Left hindlimb (tissue), 1 donor: ENCODE measurements around the gene SIMC1.
"Not testable (repeated sequence)": the region's sequence is repeated elsewhere in the genome, so short reads cannot be mapped to it uniquely, and the experiment has no call there.

Experiments
- DNase-seq: peaks from one replicate; pipeline ENCODE4 v3.0.0-alpha.2; 2018

Gene SIMC1

GRCh38 chr5:176237971-176238644 is at the start of gene SIMC1:
Gene SIMC1 (plus strand): TSS chr5:176238424. CDS start chr5:176238509, 85 bp downstream.
- peak; percentile 36 for DNase-seq

DNA sequence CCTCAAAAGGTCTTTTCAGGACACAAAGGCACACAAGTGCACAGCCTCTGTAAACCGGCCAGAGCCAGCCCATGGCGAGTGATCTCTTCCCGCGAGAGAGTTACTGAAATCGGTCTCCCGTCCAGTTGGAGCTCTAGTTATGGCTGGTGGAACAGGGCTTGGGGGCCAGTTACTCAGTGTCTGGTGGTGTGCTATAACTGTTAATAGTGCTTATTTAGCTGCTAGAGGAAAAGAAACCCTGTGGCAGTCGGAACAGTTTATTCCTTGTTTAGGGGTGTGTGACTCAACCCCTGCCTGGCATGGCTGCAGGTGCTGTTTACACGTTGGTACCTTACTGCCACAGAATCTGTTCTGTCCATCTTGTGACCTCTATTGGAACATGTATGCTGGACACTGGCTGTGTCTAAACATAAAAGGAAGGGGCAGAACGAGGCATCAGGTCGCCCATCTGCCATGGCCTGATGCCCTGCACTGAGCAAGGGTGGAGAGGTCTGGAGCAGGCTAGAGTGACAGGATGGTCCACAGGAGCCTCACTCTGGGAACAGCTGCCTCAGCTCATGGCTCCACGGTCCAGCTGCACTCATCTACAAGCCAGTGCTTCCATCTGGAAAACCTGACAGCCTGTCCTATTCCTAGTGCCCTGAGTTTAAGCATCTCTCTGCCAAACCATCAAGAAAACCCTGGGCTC is 49.6 kb upstream of the SIMC1 start:
- DNase-seq = no peak

DNA sequence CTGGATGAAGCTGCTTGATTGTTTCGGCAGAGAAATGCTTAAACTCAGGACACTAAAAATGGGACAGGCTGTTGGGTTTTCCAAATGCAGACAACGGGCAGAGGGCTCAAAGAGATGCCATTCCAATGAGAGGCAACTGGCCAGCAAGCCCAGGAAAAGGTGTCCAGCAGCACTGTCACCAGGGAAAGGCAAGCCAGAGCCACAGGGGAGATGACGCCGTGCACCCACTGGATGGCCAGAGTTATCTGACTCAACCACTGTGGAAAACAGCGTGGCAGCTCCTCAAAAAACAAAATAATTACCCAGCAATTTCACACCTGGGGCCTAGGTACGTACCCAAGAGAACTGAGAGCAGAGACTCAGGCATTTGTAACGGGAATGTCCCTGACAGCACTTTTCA is 48.4 kb upstream of the SIMC1 start:
- DNase-seq = no peak

GRCh38 chr5:176190886-176191755 is 47.1 kb upstream of the SIMC1 start:
- no peak for DNase-seq

DNA sequence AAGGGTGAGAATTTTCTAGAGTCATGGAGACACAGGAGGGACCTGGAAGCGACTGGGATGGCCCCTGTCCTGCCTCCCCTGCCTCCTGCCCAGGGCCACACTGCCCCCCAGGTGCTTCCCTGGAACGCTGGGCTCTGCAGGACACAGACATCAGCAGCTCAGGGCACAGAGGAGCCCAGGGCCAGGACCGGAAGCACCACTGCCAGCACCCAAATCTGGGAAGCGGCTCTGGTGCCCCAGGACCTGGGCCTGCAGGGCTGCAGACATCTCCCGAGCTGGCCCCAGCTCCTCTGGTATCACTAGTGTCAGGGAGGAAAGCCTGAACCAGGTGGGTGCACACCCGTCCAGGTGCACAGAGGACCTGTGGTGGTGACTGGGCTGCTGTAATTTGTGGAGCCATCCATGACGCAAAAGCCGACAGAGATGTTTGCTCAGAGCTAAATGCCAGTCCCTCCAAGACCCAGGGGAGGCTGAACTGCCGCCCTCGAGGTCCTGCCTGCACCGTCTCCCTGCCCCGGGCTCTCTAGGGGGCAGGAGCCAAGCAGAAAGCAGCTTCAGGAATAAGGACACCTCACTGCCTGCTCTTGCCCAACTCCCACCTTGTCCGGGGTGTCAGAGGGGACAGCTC is 46.0 kb upstream of the SIMC1 start:
- no peak for DNase-seq

GRCh38 chr5:176192722-176193117 is 45.5 kb upstream of the SIMC1 start:
- DNase-seq = not testable (repeated sequence)

GRCh38 chr5:176193636-176194035 is 44.6 kb upstream of the SIMC1 start:
- DNase-seq = not testable (repeated sequence)

DNA sequence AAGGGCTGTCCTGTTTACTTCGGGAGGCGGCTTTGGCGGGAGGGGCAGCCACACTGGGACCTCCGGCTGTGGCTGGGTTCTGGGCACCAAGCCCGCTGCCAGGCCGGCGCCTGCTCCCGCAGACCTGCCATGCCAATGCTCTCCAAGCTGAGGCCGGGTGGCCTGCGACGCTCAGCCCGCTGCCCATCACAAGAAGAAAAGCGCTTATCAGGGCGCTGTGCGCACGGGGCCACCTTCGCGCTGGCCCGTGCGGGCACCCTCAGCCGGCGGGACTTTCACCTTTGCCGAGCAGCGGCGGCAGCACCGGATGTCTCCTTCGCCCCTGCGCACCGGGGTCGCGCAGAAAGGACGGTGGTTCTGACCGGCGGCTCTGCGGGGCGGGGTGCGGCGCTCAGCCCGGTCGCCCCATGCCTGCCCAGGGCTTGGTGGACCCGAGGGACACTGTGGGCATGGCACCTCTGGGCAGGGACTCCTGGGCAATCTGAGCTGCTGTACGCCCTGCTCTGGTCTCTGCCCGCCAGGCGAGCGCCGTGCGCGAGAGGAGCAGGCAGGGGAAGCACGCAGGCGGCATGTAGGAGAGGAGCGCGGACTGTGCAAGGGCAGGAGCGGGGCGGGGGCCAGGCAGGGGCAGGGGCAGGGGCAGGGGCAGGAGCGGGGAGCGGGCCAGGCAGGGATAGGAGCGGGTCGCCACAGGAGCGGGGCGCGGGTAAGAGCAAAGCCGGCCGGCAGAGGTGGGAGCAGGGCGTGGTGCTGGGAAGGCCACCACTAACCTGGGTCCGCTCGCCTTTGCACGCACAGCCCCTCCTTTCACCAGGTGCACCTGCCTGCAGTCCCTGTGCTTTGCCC is 43.8 kb upstream of the SIMC1 start:
- DNase-seq = not testable (repeated sequence)

DNA sequence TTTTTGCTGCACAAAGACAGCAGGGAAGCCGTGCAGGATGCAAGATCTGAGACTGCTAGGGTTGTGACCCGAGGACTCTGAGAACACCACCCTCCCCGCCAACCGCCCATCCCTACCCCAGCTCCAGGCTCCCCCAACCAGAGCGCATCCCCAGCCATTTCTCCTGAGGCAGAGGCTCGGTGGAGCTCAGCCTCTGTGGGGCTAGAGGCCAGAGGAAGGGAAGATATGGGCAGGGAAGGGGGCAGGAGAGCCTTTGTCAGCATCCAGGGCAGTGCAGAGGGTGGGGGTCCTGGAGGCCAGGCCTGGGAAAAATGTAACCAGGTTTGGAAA is 43.2 kb upstream of the SIMC1 start:
- not testable (repeated sequence) for DNase-seq

DNA sequence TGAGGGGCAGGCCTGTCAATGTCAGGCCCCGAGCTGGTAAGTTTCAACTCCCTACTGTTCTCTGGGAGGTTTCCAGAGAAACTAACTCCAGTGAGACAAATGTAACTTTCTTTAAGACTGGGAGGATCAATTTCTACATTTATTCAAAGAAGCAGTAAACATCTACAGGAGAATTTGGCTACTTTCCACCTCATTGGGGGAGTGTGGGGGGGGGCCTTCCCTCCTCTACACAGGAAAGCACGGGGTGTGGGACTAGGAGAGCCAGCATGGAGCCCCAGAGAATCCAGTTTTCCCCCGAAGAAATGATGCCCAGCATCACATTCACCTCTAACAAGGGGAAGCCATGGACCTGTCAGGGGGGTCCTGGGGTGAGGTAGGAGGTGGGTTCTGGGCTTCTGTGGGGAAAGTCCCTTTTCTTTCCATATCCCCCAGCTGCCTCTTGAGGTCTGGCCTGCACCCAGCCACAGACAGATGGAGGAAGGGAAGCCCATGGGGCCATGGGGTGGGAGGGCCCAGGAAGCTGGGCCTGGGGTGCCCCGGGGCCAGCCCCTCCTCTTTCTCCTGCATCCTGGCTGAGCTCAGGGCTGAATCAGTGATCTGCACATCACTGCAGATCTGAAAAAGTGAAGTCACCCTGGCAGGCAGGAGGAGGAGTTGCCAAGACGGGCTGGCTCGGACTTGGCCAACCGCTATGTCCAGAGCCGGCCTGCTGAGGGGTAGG is 42.6 kb upstream of the SIMC1 start:
- DNase-seq = not testable (repeated sequence)

- DNase-seq = not testable (repeated sequence)
Observed at GRCh38 chr5:176196781-176197180, 41.4 kb upstream of the SIMC1 start.

- DNase-seq = not testable (repeated sequence)
Observed at GRCh38 chr5:176197234-176197858, 40.9 kb upstream of the SIMC1 start.

DNA sequence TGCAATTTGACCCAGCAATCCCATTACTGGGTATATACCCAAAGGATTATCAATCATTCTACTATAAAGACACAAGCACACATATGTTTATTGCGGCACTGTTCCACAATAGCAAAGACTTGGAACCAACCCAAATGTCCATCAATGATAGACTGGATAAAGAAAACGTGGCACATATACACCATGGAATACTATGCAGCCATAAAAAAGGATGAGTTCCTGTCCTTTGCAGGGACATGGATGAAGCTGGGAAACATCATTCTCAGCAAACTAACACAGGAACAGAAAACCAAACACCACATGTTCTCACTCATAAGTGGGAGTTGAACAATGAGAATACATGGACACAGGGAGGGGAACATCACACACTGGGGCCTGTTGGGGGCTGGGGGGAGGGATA is 39.9 kb upstream of the SIMC1 start:
- not testable (repeated sequence) for DNase-seq

- not testable (repeated sequence) for DNase-seq
Observed at GRCh38 chr5:176198991-176199733, 39.1 kb upstream of the SIMC1 start.

DNA sequence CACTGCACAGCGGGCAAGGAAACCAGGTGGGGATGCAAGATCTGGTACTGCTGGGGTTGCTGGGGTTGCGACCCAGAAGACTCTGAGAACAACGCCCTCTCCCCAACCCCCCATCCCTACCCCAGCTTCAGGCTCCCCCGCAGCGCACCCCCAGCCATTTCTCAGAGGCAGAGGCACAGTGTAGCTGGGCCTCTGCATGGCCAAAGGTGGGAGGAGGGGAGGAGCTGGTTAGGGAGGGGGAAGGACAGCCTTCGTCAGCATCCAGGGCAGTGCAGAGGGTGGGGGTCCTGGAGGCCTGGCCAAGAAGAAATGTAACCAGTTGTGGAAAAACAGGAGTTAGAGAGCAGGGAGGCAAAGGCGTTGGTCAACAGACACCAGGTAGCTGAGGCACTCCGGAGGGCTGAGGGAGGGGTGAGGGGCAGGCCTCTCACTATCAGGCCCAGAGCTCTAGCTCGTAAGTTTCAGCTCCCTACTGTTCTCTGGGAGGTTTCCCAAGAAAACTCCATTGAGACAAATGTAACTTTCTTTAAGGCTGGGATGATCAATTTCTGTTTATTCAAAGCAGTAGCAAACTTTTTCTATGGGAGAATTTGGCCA is 38.3 kb upstream of the SIMC1 start:
- DNase-seq = not testable (repeated sequence)

DNA sequence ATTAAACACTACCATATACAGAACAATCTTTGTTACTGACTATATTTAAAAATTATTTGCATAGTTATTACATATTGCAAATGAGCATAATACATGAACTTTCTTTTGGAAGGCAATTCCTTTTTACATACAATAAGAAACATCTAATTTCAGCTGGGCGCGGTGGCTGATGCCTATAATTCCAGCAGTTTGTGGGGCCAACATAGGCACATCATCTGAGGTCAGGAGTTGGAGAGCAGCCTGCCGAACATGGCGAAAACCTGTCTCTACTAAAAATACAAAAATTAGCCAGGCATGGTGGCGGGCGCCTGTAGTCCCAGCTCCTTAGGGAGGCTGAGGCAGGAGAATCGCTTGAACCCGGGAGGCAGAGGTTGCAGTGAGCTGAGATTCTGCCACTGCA is 36.4 kb upstream of the SIMC1 start:
- DNase-seq = no peak

- no peak for DNase-seq
Observed at GRCh38 chr5:176203086-176203485, 35.1 kb upstream of the SIMC1 start.

GRCh38 chr5:176203535-176203934 is 34.7 kb upstream of the SIMC1 start:
- DNase-seq = not testable (repeated sequence)

GRCh38 chr5:176214466-176215021 is 23.7 kb upstream of the SIMC1 start:
- not testable (repeated sequence) for DNase-seq
